MM.1S (cell line): Measurements from ENCODE around the gene MR1.

Experiments used
- DNase-seq: peaks from one replicate; pipeline ENCODE4 v3.0.0-alpha.2; 2015
- H2AFZ ChIP-seq: fragments of 300-600 bp; sonication (generic); 2 replicates; pipeline ENCODE4 v1.6.0; 2016; ENCODE audit warnings: antibody characterized with exemption, low read length
- H3F3A ChIP-seq: fragments of 300-600 bp; sonication (generic); 2 replicates; pipeline ENCODE4 v1.6.1; 2016; ENCODE audit warnings: mild to moderate bottlenecking, antibody characterized with exemption, low read length, moderate library complexity, mixed read lengths; ENCODE audit not compliant: insufficient read depth
- H3K27ac ChIP-seq: fragments of 300-600 bp; sonication (generic); 2 replicates; pipeline ENCODE4 v1.5.1; 2016; ENCODE audit warnings: mild to moderate bottlenecking, low read length
- H3K27me3 ChIP-seq: fragments of 300-600 bp; sonication (generic); replicated peaks from 2 replicates; pipeline ENCODE4 v1.6.0; 2016; ENCODE audit warnings: low read length; ENCODE audit not compliant: insufficient read depth
- H3K36me3 ChIP-seq: fragments of 300-600 bp; sonication (generic); replicated peaks from 2 replicates; pipeline ENCODE4 v1.6.1; 2016; ENCODE audit warnings: mild to moderate bottlenecking, low read length, mixed read lengths; ENCODE audit not compliant: insufficient read depth
- H3K4me1 ChIP-seq: fragments of 300-600 bp; sonication (generic); 2 replicates; pipeline ENCODE4 v1.6.1; 2016; ENCODE audit warnings: low read length, mixed read lengths
- H3K4me2 ChIP-seq: fragments of 300-600 bp; sonication (generic); 2 replicates; pipeline ENCODE4 v1.6.0; 2016; ENCODE audit warnings: low read depth, low read length
- H3K4me3 ChIP-seq: fragments of 300-600 bp; sonication (generic); 2 replicates; pipeline ENCODE4 v1.5.1; 2016; ENCODE audit warnings: low read length, mixed read lengths
- H3K79me2 ChIP-seq: fragments of 300-600 bp; sonication (generic); 2 replicates; pipeline ENCODE4 v1.6.1; 2016; ENCODE audit warnings: mixed run types, low read length, mixed read lengths
- H3K9ac ChIP-seq: fragments of 300-600 bp; sonication (generic); 2 replicates; pipeline ENCODE4 v1.6.1; 2016; ENCODE audit warnings: low read length, mixed read lengths
- H3K9me2 ChIP-seq: fragments of 300-600 bp; sonication (generic); replicated peaks from 2 replicates; pipeline ENCODE4 v1.6.1; 2016; ENCODE audit warnings: mild to moderate bottlenecking, low read length, mixed read lengths; ENCODE audit not compliant: insufficient read depth
- H3K9me3 ChIP-seq: fragments of 300-600 bp; sonication (generic); replicated peaks from 2 replicates; pipeline ENCODE4 v1.6.1; 2016; ENCODE audit warnings: mild to moderate bottlenecking, low read length, mixed read lengths; ENCODE audit not compliant: insufficient read depth
- H4K20me1 ChIP-seq: fragments of 300-600 bp; sonication (generic); 2 replicates; pipeline ENCODE4 v1.6.1; 2016; ENCODE audit warnings: mild to moderate bottlenecking, low read length, moderate library complexity, mixed read lengths; ENCODE audit not compliant: insufficient read depth
- CTCF ChIP-seq: fragments of 300-600 bp; sonication (generic); IDR thresholded peaks from 2 replicates; pipeline ENCODE4 v1.5.1; 2016; ENCODE audit warnings: antibody characterized with exemption, low read length, mixed read lengths
- EZH2 ChIP-seq: fragments of 300-600 bp; sonication (generic); optimal IDR thresholded peaks from 2 replicates; pipeline ENCODE3; 2017; ENCODE audit warnings: low read depth, mild to moderate bottlenecking, antibody characterized with exemption, low read length, mixed read lengths
- EZH2phosphoT487 ChIP-seq: fragments of 300-600 bp; sonication (generic); IDR thresholded peaks from 2 replicates; pipeline ENCODE4 v1.6.1; 2018; ENCODE audit warnings: antibody characterized with exemption, low read length

Gene MR1

GRCh38 chr1:180997843-180998504 lies 35.8 kb upstream of the MR1 start:
- Histone ChIP-seq H3K4me3 (no peak overlapping the region), H3K4me2 (no peak overlapping the region), H3K9me3 (no peaks in the 10 kb centered on the region), H3F3A (no peaks in the 10 kb centered on the region), H2AFZ (no peak overlapping the region), H3K4me1 (no peaks in the 10 kb centered on the region), H3K9me2 (no peaks in the 10 kb centered on the region), H3K27ac (no peak overlapping the region), H4K20me1 (no peaks in the 10 kb centered on the region), H3K36me3 (no peaks in the 10 kb centered on the region), H3K9ac (no peak overlapping the region), H3K79me2 (no peaks in the 10 kb centered on the region), H3K27me3 (no peaks in the 10 kb centered on the region)
- TF ChIP-seq EZH2: no peak
- TF ChIP-seq EZH2phosphoT487: no peak
- no peak for TF ChIP-seq CTCF
- no peak for DNase-seq

GRCh38 chr1:181001091-181001780 lies 32.5 kb upstream of the MR1 start:
- DNase-seq: no peak
- no peaks in the 10 kb centered on the region for H3K9me3 ChIP-seq
- H3K4me3 ChIP-seq: no peak overlapping the region
- no peaks in the 10 kb centered on the region for H3K36me3 ChIP-seq
- H2AFZ ChIP-seq: no peak overlapping the region
- no peak overlapping the region for H3K27ac ChIP-seq
- no peak overlapping the region for H3K9ac ChIP-seq
- H3K27me3 ChIP-seq: no peaks in the 10 kb centered on the region
- H3K4me1 ChIP-seq: no peaks in the 10 kb centered on the region
- no peaks in the 10 kb centered on the region for H3K9me2 ChIP-seq
- H3K4me2 ChIP-seq: no peak overlapping the region
- H4K20me1 ChIP-seq: no peaks in the 10 kb centered on the region
- no peaks in the 10 kb centered on the region for H3K79me2 ChIP-seq
- TF ChIP-seq EZH2phosphoT487: no peak
- no peak for TF ChIP-seq CTCF
- no peak for TF ChIP-seq EZH2
- no peaks in the 10 kb centered on the region for H3F3A ChIP-seq

GRCh38 chr1:181002582-181003172 lies 31.1 kb upstream of the MR1 start:
- no peaks in the 10 kb centered on the region for H3K9me3 ChIP-seq
- TF ChIP-seq EZH2phosphoT487 (no peak), EZH2 (no peak), CTCF (no peak)
- H4K20me1 ChIP-seq: no peaks in the 10 kb centered on the region
- no peak overlapping the region for H2AFZ ChIP-seq
- no peaks in the 10 kb centered on the region for H3K27me3 ChIP-seq
- H3F3A ChIP-seq: no peaks in the 10 kb centered on the region
- no peak for DNase-seq
- H3K27ac ChIP-seq: no peak overlapping the region
- no peak overlapping the region for H3K4me3 ChIP-seq
- no peaks in the 10 kb centered on the region for H3K4me1 ChIP-seq
- H3K9me2 ChIP-seq: no peaks in the 10 kb centered on the region
- H3K36me3 ChIP-seq: no peaks in the 10 kb centered on the region
- no peak overlapping the region for H3K9ac ChIP-seq
- H3K4me2 ChIP-seq: no peak overlapping the region
- 0 out of 2 replicates have a peak, but pooled peaks cover 8% of the 10 kb centered on the region for H3K79me2 ChIP-seq
